MM.1S (cell line): Measurements from ENCODE around the gene PROSER3.

Source experiments
- DNase-seq: peaks from one replicate; pipeline ENCODE4 v3.0.0-alpha.2; 2015
- H2AFZ ChIP-seq: fragments of 300-600 bp; sonication (generic); 2 replicates; pipeline ENCODE4 v1.6.0; 2016; ENCODE audit warnings: antibody characterized with exemption, low read length
- H3F3A ChIP-seq: fragments of 300-600 bp; sonication (generic); 2 replicates; pipeline ENCODE4 v1.6.1; 2016; ENCODE audit warnings: mild to moderate bottlenecking, antibody characterized with exemption, low read length, moderate library complexity, mixed read lengths; ENCODE audit not compliant: insufficient read depth
- H3K27ac ChIP-seq: fragments of 300-600 bp; sonication (generic); 2 replicates; pipeline ENCODE4 v1.5.1; 2016; ENCODE audit warnings: mild to moderate bottlenecking, low read length
- H3K27me3 ChIP-seq: fragments of 300-600 bp; sonication (generic); replicated peaks from 2 replicates; pipeline ENCODE4 v1.6.0; 2016; ENCODE audit warnings: low read length; ENCODE audit not compliant: insufficient read depth
- H3K36me3 ChIP-seq: fragments of 300-600 bp; sonication (generic); replicated peaks from 2 replicates; pipeline ENCODE4 v1.6.1; 2016; ENCODE audit warnings: mild to moderate bottlenecking, low read length, mixed read lengths; ENCODE audit not compliant: insufficient read depth
- H3K4me1 ChIP-seq: fragments of 300-600 bp; sonication (generic); 2 replicates; pipeline ENCODE4 v1.6.1; 2016; ENCODE audit warnings: low read length, mixed read lengths
- H3K4me2 ChIP-seq: fragments of 300-600 bp; sonication (generic); 2 replicates; pipeline ENCODE4 v1.6.0; 2016; ENCODE audit warnings: low read depth, low read length
- H3K4me3 ChIP-seq: fragments of 300-600 bp; sonication (generic); 2 replicates; pipeline ENCODE4 v1.5.1; 2016; ENCODE audit warnings: low read length, mixed read lengths
- H3K79me2 ChIP-seq: fragments of 300-600 bp; sonication (generic); 2 replicates; pipeline ENCODE4 v1.6.1; 2016; ENCODE audit warnings: mixed run types, low read length, mixed read lengths
- H3K9ac ChIP-seq: fragments of 300-600 bp; sonication (generic); 2 replicates; pipeline ENCODE4 v1.6.1; 2016; ENCODE audit warnings: low read length, mixed read lengths
- H3K9me2 ChIP-seq: fragments of 300-600 bp; sonication (generic); replicated peaks from 2 replicates; pipeline ENCODE4 v1.6.1; 2016; ENCODE audit warnings: mild to moderate bottlenecking, low read length, mixed read lengths; ENCODE audit not compliant: insufficient read depth
- H3K9me3 ChIP-seq: fragments of 300-600 bp; sonication (generic); replicated peaks from 2 replicates; pipeline ENCODE4 v1.6.1; 2016; ENCODE audit warnings: mild to moderate bottlenecking, low read length, mixed read lengths; ENCODE audit not compliant: insufficient read depth
- H4K20me1 ChIP-seq: fragments of 300-600 bp; sonication (generic); 2 replicates; pipeline ENCODE4 v1.6.1; 2016; ENCODE audit warnings: mild to moderate bottlenecking, low read length, moderate library complexity, mixed read lengths; ENCODE audit not compliant: insufficient read depth
- CTCF ChIP-seq: fragments of 300-600 bp; sonication (generic); IDR thresholded peaks from 2 replicates; pipeline ENCODE4 v1.5.1; 2016; ENCODE audit warnings: antibody characterized with exemption, low read length, mixed read lengths
- EZH2 ChIP-seq: fragments of 300-600 bp; sonication (generic); optimal IDR thresholded peaks from 2 replicates; pipeline ENCODE3; 2017; ENCODE audit warnings: low read depth, mild to moderate bottlenecking, antibody characterized with exemption, low read length, mixed read lengths
- EZH2phosphoT487 ChIP-seq: fragments of 300-600 bp; sonication (generic); IDR thresholded peaks from 2 replicates; pipeline ENCODE4 v1.6.1; 2018; ENCODE audit warnings: antibody characterized with exemption, low read length

The PROSER3 gene

GRCh38 chr19:35811317-35812219 lies 53.6 kb downstream of the PROSER3 start:
- Histone ChIP-seq H3K9me2 (no peaks in the 10 kb centered on the region), H4K20me1 (no peaks in the 10 kb centered on the region), H3K27ac (no peak overlapping the region), H3K79me2 (no peaks in the 10 kb centered on the region), H3K36me3 (no peaks in the 10 kb centered on the region), H3K9me3 (no peaks in the 10 kb centered on the region), H3K27me3 (peaks cover 86% of the 10 kb centered on the region), H3K9ac (no peak overlapping the region), H3K4me2 (no peak overlapping the region), H3K4me1 (no peaks in the 10 kb centered on the region), H3K4me3 (no peak overlapping the region), H2AFZ (no peak overlapping the region), H3F3A (no peaks in the 10 kb centered on the region)
- DNase-seq: no peak
- TF ChIP-seq CTCF: no peak
- no peak for TF ChIP-seq EZH2phosphoT487
- TF ChIP-seq EZH2: no peak

DNA sequence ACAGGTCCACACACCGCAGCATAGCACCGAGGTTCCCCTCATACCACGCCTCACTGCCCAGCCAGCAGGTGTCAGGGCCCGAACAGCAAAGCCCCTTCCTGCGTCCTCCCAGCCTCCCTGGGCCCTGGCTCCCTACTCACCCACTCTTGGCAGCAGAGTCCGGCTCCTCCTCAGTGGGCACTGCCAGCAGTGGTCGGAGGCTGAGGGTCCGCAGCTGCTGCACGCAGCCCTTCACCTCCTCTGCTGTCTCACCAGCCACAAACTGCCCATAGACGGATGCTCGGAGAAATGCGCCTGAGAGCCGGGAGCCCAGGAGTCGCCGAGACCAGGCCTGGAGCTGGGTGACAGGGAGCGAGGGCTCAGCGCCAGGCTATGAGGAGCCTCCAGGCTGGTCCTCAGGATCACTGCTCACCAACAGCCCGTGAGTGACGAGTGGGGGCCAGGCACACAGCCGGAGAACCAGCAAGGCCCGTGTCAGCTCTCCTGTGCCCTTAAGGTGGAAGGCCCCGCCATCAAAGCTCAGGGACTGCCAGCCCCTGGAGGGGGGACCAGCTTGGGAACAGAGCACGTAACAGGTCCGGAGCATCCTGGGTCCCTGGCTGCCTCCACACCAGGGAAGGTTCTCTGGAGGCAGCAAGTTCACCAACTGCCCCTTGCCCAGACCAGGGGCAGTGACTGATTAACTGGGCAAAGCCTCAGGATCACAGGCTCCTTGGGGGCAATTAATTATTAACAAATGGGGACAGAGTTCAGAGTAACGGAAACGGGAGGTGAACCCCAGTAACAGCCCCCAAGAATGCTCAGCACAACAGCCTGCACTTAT lies 54.5 kb downstream of the PROSER3 start, which contains the start of gene PRODH2:
Gene PRODH2, minus strand, starts transcription at position 626 of the 823 bp plus-strand sequence. Its CDS starts 40 bp downstream, at position 586.
- H3F3A ChIP-seq: no peaks in the 10 kb centered on the region
- H3K79me2 ChIP-seq: no peaks in the 10 kb centered on the region
- H3K4me2 ChIP-seq: no peak within 1 kb of the TSS
- H3K36me3 ChIP-seq: no peaks in the 10 kb centered on the region
- H3K27ac ChIP-seq: no peak within 1 kb of the TSS
- no peaks in the 10 kb centered on the region for H3K9me2 ChIP-seq
- no peak within 1 kb of the TSS for H3K4me3 ChIP-seq
- H3K4me1 ChIP-seq: no peaks in the 10 kb centered on the region
- H3K27me3 ChIP-seq: peaks cover 88% of the 10 kb centered on the region
- DNase-seq: no peak
- H3K9me3 ChIP-seq: no peaks in the 10 kb centered on the region
- H4K20me1 ChIP-seq: no peaks in the 10 kb centered on the region
- no peak within 1 kb of the TSS for H3K9ac ChIP-seq
- no peak within 1 kb of the TSS for H2AFZ ChIP-seq
- TF ChIP-seq EZH2phosphoT487 (no peak), CTCF (no peak), EZH2 (no peak)

- Histone ChIP-seq H3F3A (no peaks in the 10 kb centered on the region), H3K36me3 (no peaks in the 10 kb centered on the region), H3K9me2 (no peaks in the 10 kb centered on the region), H3K4me2 (no peak overlapping the region), H3K27me3 (peaks cover 88% of the 10 kb centered on the region), H2AFZ (no peak overlapping the region), H3K79me2 (no peaks in the 10 kb centered on the region), H3K9ac (no peak overlapping the region), H3K9me3 (no peaks in the 10 kb centered on the region), H4K20me1 (no peaks in the 10 kb centered on the region), H3K4me3 (no peak overlapping the region), H3K27ac (no peak overlapping the region), H3K4me1 (no peaks in the 10 kb centered on the region)
- DNase-seq: no peak
- TF ChIP-seq EZH2phosphoT487 (no peak), EZH2 (no peak), CTCF (no peak)
Observed at GRCh38 chr19:35813043-35813890, 55.3 kb downstream of the PROSER3 start.
